Esophagus squamous epithelium (tissue), 4 donors: ENCODE results near the gene RSU1.

Experiments used
- POLR2A ChIP-seq, 4 donors: fragments of 450-650 bp; IDR thresholded peaks; one replicate each; pipeline ENCODE4 v1.6.1; 2017; ENCODE audit warnings: antibody characterized with exemption in 4 of 4, mild to moderate bottlenecking in 4 of 4, moderate library complexity in 3 of 4
- TF ChIP-seq, protein P1 (sequence below), 6 experiments: fragments of 450-650 bp in 4 of 6; fragments of 200-600 bp in 2 of 6; sonication (generic) in 2 of 6; IDR thresholded peaks; one replicate each; pipeline ENCODE4 v1.5.1; 2016 to 2019; ENCODE audit warnings: antibody characterized with exemption in 6 of 6, mild to moderate bottlenecking in 4 of 6, moderate library complexity in 4 of 6

DNA sequence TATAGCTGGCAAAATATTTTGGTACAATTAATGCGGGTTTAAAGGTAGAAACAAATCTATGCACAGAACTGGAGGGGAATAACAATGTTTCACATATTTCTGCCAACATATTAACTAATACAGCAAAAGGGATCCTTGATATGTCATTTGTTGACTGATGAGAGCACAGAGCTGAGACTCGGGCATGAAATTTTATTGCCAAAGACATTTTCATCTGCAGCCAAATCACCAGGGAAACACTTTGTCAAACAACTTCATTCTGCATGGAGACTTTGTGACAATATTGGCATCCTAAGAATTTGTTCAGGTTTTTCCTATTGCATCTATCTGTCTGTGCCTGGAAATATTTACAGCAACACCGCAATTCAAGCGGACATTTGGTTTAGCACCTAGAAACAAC lies 177.8 kb downstream of the RSU1 start:
- no peak for TF ChIP-seq POLR2A (IDR thresholded peaks at IDR 0.05)
- TF ChIP-seq, protein P1, sequence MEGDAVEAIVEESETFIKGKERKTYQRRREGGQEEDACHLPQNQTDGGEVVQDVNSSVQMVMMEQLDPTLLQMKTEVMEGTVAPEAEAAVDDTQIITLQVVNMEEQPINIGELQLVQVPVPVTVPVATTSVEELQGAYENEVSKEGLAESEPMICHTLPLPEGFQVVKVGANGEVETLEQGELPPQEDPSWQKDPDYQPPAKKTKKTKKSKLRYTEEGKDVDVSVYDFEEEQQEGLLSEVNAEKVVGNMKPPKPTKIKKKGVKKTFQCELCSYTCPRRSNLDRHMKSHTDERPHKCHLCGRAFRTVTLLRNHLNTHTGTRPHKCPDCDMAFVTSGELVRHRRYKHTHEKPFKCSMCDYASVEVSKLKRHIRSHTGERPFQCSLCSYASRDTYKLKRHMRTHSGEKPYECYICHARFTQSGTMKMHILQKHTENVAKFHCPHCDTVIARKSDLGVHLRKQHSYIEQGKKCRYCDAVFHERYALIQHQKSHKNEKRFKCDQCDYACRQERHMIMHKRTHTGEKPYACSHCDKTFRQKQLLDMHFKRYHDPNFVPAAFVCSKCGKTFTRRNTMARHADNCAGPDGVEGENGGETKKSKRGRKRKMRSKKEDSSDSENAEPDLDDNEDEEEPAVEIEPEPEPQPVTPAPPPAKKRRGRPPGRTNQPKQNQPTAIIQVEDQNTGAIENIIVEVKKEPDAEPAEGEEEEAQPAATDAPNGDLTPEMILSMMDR (IDR thresholded peaks at IDR 0.05), result no peak
